ENCODE measurements around the gene KIAA0040. TPM values are rescaled to one million over a fixed set of nuclear protein-coding genes. Genes with fewer than 3 reads are reported as not detected.

The KIAA0040 gene
- total and polyA plus RNA-seq, 2 donors (not counting 3 experiments of a cell fraction or from before 2014, with no cell fraction given) = 8.3 to 10.9 TPM

DNA sequence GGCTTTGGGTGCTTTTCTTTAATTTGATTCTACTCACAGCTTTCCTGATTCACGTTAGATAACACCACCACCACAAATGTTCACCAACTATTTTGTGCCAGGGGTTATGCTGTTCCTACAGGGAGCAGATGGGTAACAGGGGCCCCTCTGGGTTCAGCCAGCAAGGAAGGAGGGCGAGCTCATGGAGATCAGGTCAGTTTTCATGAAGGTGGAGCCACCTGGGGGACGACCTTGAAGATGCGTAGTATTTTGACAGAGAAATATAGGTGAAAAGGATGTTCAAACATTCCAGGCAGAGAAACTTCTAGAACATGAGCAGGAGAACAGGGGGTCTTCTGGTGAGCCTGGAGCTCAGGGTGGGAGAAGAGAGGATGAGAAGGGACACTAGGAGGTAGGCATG, 28.9 kb downstream of the KIAA0040 start:
- ChIA-PET CTCF (interaction anchor here (1.5 to 5.8 kb wide), 3 partner anchors 8 to 155 kb away, joined by 8 to 23 read pairs (median 12); no protein-coding TSS in a partner anchor), POLR2A (no interaction called here)
- no peak overlapping the region for H3K27ac ChIP-seq (ENCODE audit: insufficient read depth, low read depth, low read length)
- H3K27me3 ChIP-seq (ENCODE audit: control insufficient read depth in 2 of 2, insufficient read depth in 2 of 2, low read length in 2 of 2) = no peaks in the 10 kb centered on the region
- no peak overlapping the region for H2AFZ ChIP-seq (ENCODE audit: low read depth, low read length)
- FAIRE-seq = no peak
- H3K4me3 ChIP-seq (replicated peaks in 1 of 3; ENCODE audit: insufficient read depth in 1 of 3, low read depth in 1 of 3, low read length in 3 of 3) = no peak overlapping the region
- no peak overlapping the region for H3K4me2 ChIP-seq (ENCODE audit: insufficient read depth, low read length)
- DNase-seq (ENCODE audit: low read depth, low spot score) = no peak
- no peaks in the 10 kb centered on the region for H3K9me3 ChIP-seq (replicated peaks; ENCODE audit: control insufficient read depth, insufficient read depth, low read length)
- H3K4me1 ChIP-seq (ENCODE audit: control insufficient read depth, extremely low read depth, insufficient read depth, low read length) = peaks cover 8% of the 10 kb centered on the region
- no peaks in the 10 kb centered on the region for H3K79me2 ChIP-seq (ENCODE audit: control insufficient read depth, insufficient read depth, low read length)
- intact Hi-C loops (cut with micrococcal nuclease) = no loop called here
- no peaks in the 10 kb centered on the region for H3K9me1 ChIP-seq (replicated peaks; ENCODE audit: control insufficient read depth, extremely low read depth, insufficient read depth, low read length)
- dilution Hi-C loops (cut with MboI; ENCODE audit: extremely low pct_ligation_motif_present, low sequenced_read_pairs) = no loop called here
- no peak overlapping the region for H3K9ac ChIP-seq (replicated peaks; ENCODE audit: extremely low read depth, insufficient read depth, low read length)
- no peaks in the 10 kb centered on the region for H4K20me1 ChIP-seq (replicated peaks; ENCODE audit: control insufficient read depth, extremely low read depth, insufficient read depth, low read length)
- no TSS peak for BruUV-seq (replicated peaks)
- peaks cover 3 to 5% of the 10 kb centered on the region in 2 experiments for H3K36me3 ChIP-seq (ENCODE audit: control insufficient read depth in 2 of 2, extremely low read depth in 1 of 2, insufficient read depth in 2 of 2, low read length in 2 of 2)
- TF ChIP-seq JUN (IDR thresholded peaks at IDR 0.05; ENCODE audit: borderline replicate concordance, insufficient read depth, insufficient read length, low read depth) (no peak), POLR2AphosphoS5 (IDR thresholded peaks at IDR 0.05; ENCODE audit: insufficient read depth, low read depth, low read length) (no peak), FOS (IDR thresholded peaks at IDR 0.05; ENCODE audit: borderline replicate concordance, insufficient read depth, low read length) (no peak), GATA2 (IDR thresholded peaks at IDR 0.05; ENCODE audit: insufficient read depth, insufficient read length, low read depth, low read length) (no peak), EZH2 (IDR thresholded peaks at IDR 0.05; ENCODE audit: borderline replicate concordance, low read depth, low read length, severe bottlenecking) (no peak), MYC (IDR thresholded peaks at IDR 0.05; ENCODE audit: low read depth, low read length) (no peak), CTCF (IDR thresholded peaks at IDR 0.05; ENCODE audit: extremely low read depth in 1 of 2, insufficient read depth in 1 of 2, low read depth in 1 of 2, low read length in 2 of 2) (no peak), POLR2A (IDR thresholded peaks at IDR 0.05; ENCODE audit: low read depth, low read length) (no peak)
- TF ChIP-seq, protein P1, sequence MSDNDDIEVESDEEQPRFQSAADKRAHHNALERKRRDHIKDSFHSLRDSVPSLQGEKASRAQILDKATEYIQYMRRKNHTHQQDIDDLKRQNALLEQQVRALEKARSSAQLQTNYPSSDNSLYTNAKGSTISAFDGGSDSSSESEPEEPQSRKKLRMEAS (IDR thresholded peaks at IDR 0.05; ENCODE audit: insufficient read depth, insufficient read length) = no peak

Data from endothelial cell of umbilical vein (primary cell).